ENCODE data around the gene ZNF200. TPM values are rescaled to one million over a fixed set of nuclear protein-coding genes. Genes with fewer than 3 reads are reported as not detected.
A peak's percentile ranks its signal among the peaks of the same experiment; 100 is the strongest.

ZNF200 gene
- total and polyA plus RNA-seq, 5 donors from 2014 or later, result 12.8 to 24.5 (median 17.2) TPM

GRCh38 chr16:3195975-3196374 lies 39.0 kb downstream of the ZNF200 start:
- H3K27ac Mint-ChIP-seq, result no peak overlapping the region
- H3K36me3 ChIP-seq (ENCODE audit: control insufficient read depth, insufficient read depth, low read length), result no peaks in the 10 kb centered on the region
- peaks cover 0 to 10% (median 0%) of the 10 kb centered on the region in 7 donors for H3K9me3 Mint-ChIP-seq
- DNase-seq (no peak), ATAC-seq (ENCODE audit: low read depth in 2 of 2) (no peak)
- H3K4me1 ChIP-seq (ENCODE audit: control insufficient read depth, insufficient read depth, low read length, poor library complexity, severe bottlenecking), result peaks cover 9% of the 10 kb centered on the region
- no peak overlapping the region for H3K4me3 ChIP-seq (ENCODE audit: low read depth, low read length)
- H3K4me3 Mint-ChIP-seq, result no peak overlapping the region
- peaks cover 16% of the 10 kb centered on the region for H3K27me3 ChIP-seq (ENCODE audit: control insufficient read depth, insufficient read depth, low read length)
- H3K27ac ChIP-seq (ENCODE audit: insufficient read depth, low read length, poor library complexity, severe bottlenecking), result no peak overlapping the region
- peaks cover 2 to 29% (median 5%) of the 10 kb centered on the region in 4 donors for H3K4me1 Mint-ChIP-seq
- H3K36me3 Mint-ChIP-seq, result peaks cover 4% of the 10 kb centered on the region
- H3K27me3 Mint-ChIP-seq, result peaks cover 65% of the 10 kb centered on the region
- no peaks in the 10 kb centered on the region for H3K9me3 ChIP-seq (ENCODE audit: control insufficient read depth in 2 of 2, low read length in 2 of 2)

DNA sequence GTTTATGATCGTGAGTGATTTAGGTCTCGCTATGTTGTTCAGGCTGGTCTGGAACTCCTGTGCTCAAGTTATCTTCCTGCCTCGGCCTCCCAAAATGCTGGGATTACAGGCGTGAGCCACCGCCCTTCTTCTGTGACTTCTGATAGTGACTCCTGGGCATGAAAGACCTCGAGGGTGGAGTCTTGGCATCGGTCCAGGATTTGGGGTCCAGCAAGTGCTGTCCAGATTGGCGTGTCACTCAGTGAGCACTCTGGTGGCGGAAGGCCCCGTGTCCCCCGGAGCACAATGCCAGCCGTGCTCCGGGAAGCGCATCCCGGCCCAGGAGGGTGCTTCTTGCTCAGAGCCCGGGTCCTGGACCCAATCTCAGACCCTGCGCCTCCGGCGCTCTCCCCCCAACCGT lies 40.2 kb downstream of the ZNF200 start:
- Mint-ChIP-seq H3K36me3 (peaks cover 4% of the 10 kb centered on the region), H3K27ac (no peak overlapping the region), H3K4me1 (peaks cover 9 to 30% (median 13%) of the 10 kb centered on the region in 4 donors), H3K27me3 (peaks cover 66% of the 10 kb centered on the region), H3K9me3 (peaks cover 0 to 15% (median 0%) of the 10 kb centered on the region in 7 donors), H3K4me3 (no peak overlapping the region)
- Histone ChIP-seq H3K27me3 (ENCODE audit: control insufficient read depth, insufficient read depth, low read length) (peaks cover 24% of the 10 kb centered on the region), H3K4me3 (ENCODE audit: low read depth, low read length) (no peak overlapping the region), H3K4me1 (ENCODE audit: control insufficient read depth, insufficient read depth, low read length, poor library complexity, severe bottlenecking) (peaks cover 19% of the 10 kb centered on the region), H3K9me3 (ENCODE audit: control insufficient read depth in 2 of 2, low read length in 2 of 2) (no peaks in the 10 kb centered on the region), H3K27ac (ENCODE audit: insufficient read depth, low read length, poor library complexity, severe bottlenecking) (no peak overlapping the region), H3K36me3 (ENCODE audit: control insufficient read depth, insufficient read depth, low read length) (no peaks in the 10 kb centered on the region)
- ATAC-seq (ENCODE audit: low read depth in 2 of 2) (no peak), DNase-seq (no peak)

DNA sequence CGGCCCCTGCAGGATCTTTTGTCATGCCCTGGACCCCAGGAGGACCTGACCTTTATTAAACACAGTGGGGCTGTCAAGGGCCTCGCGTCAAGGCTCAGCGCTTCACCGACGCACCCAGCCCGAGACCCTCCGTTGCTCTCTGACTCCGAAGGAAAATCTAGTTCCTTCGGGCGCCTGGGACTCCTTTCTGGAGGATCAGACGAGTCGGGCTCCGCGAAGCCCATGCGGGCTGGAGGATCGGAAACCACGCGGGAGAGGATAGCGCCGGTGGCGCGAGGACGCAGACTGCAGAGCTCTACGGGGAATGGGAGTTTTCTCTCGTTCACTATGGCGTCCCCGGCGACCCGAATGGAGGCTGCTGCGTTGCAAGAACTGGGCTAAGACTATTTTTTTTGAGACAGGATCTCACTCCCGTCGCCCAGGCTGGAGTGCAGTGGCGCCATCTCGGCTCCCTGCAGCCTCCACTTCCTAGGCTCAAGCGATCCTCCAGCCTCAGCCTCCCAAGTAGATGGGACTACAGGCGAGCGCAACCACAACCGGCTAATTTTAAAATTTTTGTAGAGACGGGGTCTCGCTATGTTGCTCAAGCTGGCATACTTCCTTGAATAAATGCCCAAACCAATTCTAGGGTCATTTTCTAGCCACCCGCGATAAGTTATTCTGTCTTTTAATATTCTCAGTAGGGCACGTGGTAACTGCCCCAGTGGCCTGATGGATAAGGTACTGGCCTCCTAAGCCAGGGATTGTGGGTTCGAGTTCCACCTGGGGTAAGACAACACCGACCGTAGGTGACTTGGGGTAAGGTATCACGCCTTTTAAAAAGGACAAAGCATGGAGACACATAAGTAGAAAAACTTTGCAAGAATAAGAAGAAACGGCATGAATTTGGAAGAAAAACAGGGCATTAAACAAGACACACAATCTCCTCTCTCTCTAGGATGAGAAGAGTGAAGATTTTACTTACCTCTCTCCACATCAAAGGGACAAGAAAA lies 41.4 kb downstream of the ZNF200 start:
- DNase-seq (no peak), ATAC-seq (ENCODE audit: low read depth in 2 of 2) (no peak)
- H3K4me3 ChIP-seq (ENCODE audit: low read depth, low read length), result no peak overlapping the region
- H3K27me3 Mint-ChIP-seq, result peaks cover 77% of the 10 kb centered on the region
- H3K9me3 ChIP-seq (ENCODE audit: control insufficient read depth in 2 of 2, low read length in 2 of 2), result no peaks in the 10 kb centered on the region
- peaks cover 31% of the 10 kb centered on the region for H3K4me1 ChIP-seq (ENCODE audit: control insufficient read depth, insufficient read depth, low read length, poor library complexity, severe bottlenecking)
- H3K9me3 Mint-ChIP-seq, result peaks cover 0 to 16% (median 0%) of the 10 kb centered on the region in 7 donors
- peaks cover 4% of the 10 kb centered on the region for H3K36me3 Mint-ChIP-seq
- peak overlapping the region in 1 of 4 donors; percentile 10 for H3K4me3 Mint-ChIP-seq
- peaks cover 13 to 42% (median 22%) of the 10 kb centered on the region in 4 donors for H3K4me1 Mint-ChIP-seq
- no peaks in the 10 kb centered on the region for H3K36me3 ChIP-seq (ENCODE audit: control insufficient read depth, insufficient read depth, low read length)
- H3K27ac Mint-ChIP-seq, result peak overlapping the region in 1 of 3 donors; percentile 8
- peaks cover 28% of the 10 kb centered on the region for H3K27me3 ChIP-seq (ENCODE audit: control insufficient read depth, insufficient read depth, low read length)
- H3K27ac ChIP-seq (ENCODE audit: insufficient read depth, low read length, poor library complexity, severe bottlenecking), result no peak overlapping the region

DNA sequence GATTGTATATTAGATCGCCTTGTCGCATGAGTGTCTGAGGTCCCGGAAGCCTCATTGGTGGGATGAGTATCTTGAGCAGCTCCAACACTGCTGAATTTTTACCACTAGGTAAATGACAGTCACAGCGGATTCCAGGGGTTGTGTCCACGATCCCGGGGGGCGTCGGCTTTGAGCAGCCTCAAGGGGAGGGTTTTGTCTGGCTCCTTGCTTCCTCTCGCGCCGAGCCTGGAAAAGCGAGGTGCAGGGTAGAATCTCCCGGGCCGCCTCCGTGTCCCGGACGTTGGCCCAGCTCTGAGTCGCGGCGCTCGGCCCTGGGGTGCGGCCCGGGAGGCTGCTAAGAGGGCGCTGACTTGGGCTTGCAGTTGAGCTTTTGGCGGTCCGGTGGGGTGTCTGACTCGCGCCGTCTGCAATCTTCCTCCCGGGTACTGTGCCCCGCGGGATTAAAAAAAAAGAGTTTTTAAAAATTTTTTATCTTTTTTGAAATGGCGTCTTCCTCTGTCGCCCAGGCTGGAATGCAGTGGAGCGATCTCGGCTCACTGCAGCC lies 42.4 kb downstream of the ZNF200 start:
- Histone ChIP-seq H3K27me3 (ENCODE audit: control insufficient read depth, insufficient read depth, low read length) (peaks cover 25% of the 10 kb centered on the region), H3K4me3 (ENCODE audit: low read depth, low read length) (no peak overlapping the region), H3K9me3 (ENCODE audit: control insufficient read depth in 2 of 2, low read length in 2 of 2) (no peaks in the 10 kb centered on the region), H3K4me1 (ENCODE audit: control insufficient read depth, insufficient read depth, low read length, poor library complexity, severe bottlenecking) (peaks cover 38% of the 10 kb centered on the region), H3K27ac (ENCODE audit: insufficient read depth, low read length, poor library complexity, severe bottlenecking) (no peak overlapping the region), H3K36me3 (ENCODE audit: control insufficient read depth, insufficient read depth, low read length) (no peaks in the 10 kb centered on the region)
- Mint-ChIP-seq H3K4me3 (peak overlapping the region in 1 of 4 donors; percentile 83), H3K4me1 (peaks cover 18 to 47% (median 29%) of the 10 kb centered on the region in 4 donors), H3K27ac (no peak overlapping the region), H3K36me3 (peaks cover 4% of the 10 kb centered on the region), H3K9me3 (peaks cover 0 to 16% (median 0%) of the 10 kb centered on the region in 7 donors), H3K27me3 (peaks cover 87% of the 10 kb centered on the region)
- ATAC-seq (ENCODE audit: low read depth in 2 of 2) (no peak), DNase-seq (no peak)

- H3K4me1 Mint-ChIP-seq, result peaks cover 21 to 51% (median 33%) of the 10 kb centered on the region in 4 donors
- peak overlapping the region; percentile 2 to 86 (median 73) for H3K27ac Mint-ChIP-seq
- peak overlapping the region; percentile 55 to 84 (median 80) for H3K4me3 Mint-ChIP-seq
- peaks cover 38% of the 10 kb centered on the region for H3K4me1 ChIP-seq (ENCODE audit: control insufficient read depth, insufficient read depth, low read length, poor library complexity, severe bottlenecking)
- ATAC-seq (ENCODE audit: low read depth in 2 of 2), result peak in 1 of 2 donors; percentile 37
- peaks cover 0 to 16% (median 0%) of the 10 kb centered on the region in 7 donors for H3K9me3 Mint-ChIP-seq
- H3K27ac ChIP-seq (ENCODE audit: insufficient read depth, low read length, poor library complexity, severe bottlenecking), result no peak overlapping the region
- H3K36me3 Mint-ChIP-seq, result peaks cover 4% of the 10 kb centered on the region
- no peaks in the 10 kb centered on the region for H3K9me3 ChIP-seq (ENCODE audit: control insufficient read depth in 2 of 2, low read length in 2 of 2)
- no peaks in the 10 kb centered on the region for H3K36me3 ChIP-seq (ENCODE audit: control insufficient read depth, insufficient read depth, low read length)
- peak in 1 of 3 donors; percentile 55 for DNase-seq
- peaks cover 96% of the 10 kb centered on the region for H3K27me3 Mint-ChIP-seq
- peaks cover 33% of the 10 kb centered on the region for H3K27me3 ChIP-seq (ENCODE audit: control insufficient read depth, insufficient read depth, low read length)
- peak overlapping the region; percentile 50 for H3K4me3 ChIP-seq (ENCODE audit: low read depth, low read length)
Observed at GRCh38 chr16:3190949-3191353, 44.0 kb downstream of the ZNF200 start.

- Histone ChIP-seq H3K4me3 (ENCODE audit: low read depth, low read length) (peak overlapping the region; percentile 13), H3K27ac (ENCODE audit: insufficient read depth, low read length, poor library complexity, severe bottlenecking) (no peak overlapping the region), H3K9me3 (ENCODE audit: control insufficient read depth in 2 of 2, low read length in 2 of 2) (no peaks in the 10 kb centered on the region), H3K36me3 (ENCODE audit: control insufficient read depth, insufficient read depth, low read length) (no peaks in the 10 kb centered on the region), H3K27me3 (ENCODE audit: control insufficient read depth, insufficient read depth, low read length) (peaks cover 37% of the 10 kb centered on the region), H3K4me1 (ENCODE audit: control insufficient read depth, insufficient read depth, low read length, poor library complexity, severe bottlenecking) (peaks cover 38% of the 10 kb centered on the region)
- peaks cover 4% of the 10 kb centered on the region for H3K36me3 Mint-ChIP-seq
- H3K4me3 Mint-ChIP-seq, result peak overlapping the region; percentile 76 to 92 (median 82)
- DNase-seq (no peak), ATAC-seq (ENCODE audit: low read depth in 2 of 2) (no peak)
- peaks cover 0 to 16% (median 0%) of the 10 kb centered on the region in 7 donors for H3K9me3 Mint-ChIP-seq
- peaks cover 21 to 51% (median 33%) of the 10 kb centered on the region in 4 donors for H3K4me1 Mint-ChIP-seq
- peak overlapping the region in 2 of 3 donors; percentile 86 to 98 for H3K27ac Mint-ChIP-seq
- H3K27me3 Mint-ChIP-seq, result peaks cover 92% of the 10 kb centered on the region
Observed at GRCh38 chr16:3189869-3190268, 45.1 kb downstream of the ZNF200 start.

- ATAC-seq (ENCODE audit: low read depth in 2 of 2) (peak in 1 of 2 donors; percentile 27), DNase-seq (peak in 1 of 3 donors; percentile 66)
- Histone ChIP-seq H3K9me3 (ENCODE audit: control insufficient read depth in 2 of 2, low read length in 2 of 2) (no peaks in the 10 kb centered on the region), H3K27ac (ENCODE audit: insufficient read depth, low read length, poor library complexity, severe bottlenecking) (no peak overlapping the region), H3K36me3 (ENCODE audit: control insufficient read depth, insufficient read depth, low read length) (no peaks in the 10 kb centered on the region), H3K4me3 (ENCODE audit: low read depth, low read length) (peak overlapping the region; percentile 13), H3K27me3 (ENCODE audit: control insufficient read depth, insufficient read depth, low read length) (peaks cover 36% of the 10 kb centered on the region), H3K4me1 (ENCODE audit: control insufficient read depth, insufficient read depth, low read length, poor library complexity, severe bottlenecking) (peaks cover 38% of the 10 kb centered on the region)
- Mint-ChIP-seq H3K27ac (peak overlapping the region in 2 of 3 donors; percentile 86 to 98), H3K4me3 (peak overlapping the region; percentile 76 to 92 (median 82)), H3K27me3 (peaks cover 91% of the 10 kb centered on the region), H3K9me3 (peaks cover 0 to 15% (median 2%) of the 10 kb centered on the region in 7 donors), H3K4me1 (peaks cover 20 to 52% (median 34%) of the 10 kb centered on the region in 4 donors), H3K36me3 (peaks cover under 1% of the 10 kb centered on the region)
Observed at GRCh38 chr16:3188925-3189825, 45.8 kb downstream of the ZNF200 start.

Measured in CD4-positive, CD25-positive, alpha-beta regulatory T cell (primary cell).